Trophoblast cell (in vitro differentiated cells and primary cell): Measurements from ENCODE around the gene RAI1.

Experiments
- DNase-seq, 2 donors: peaks; one replicate each; pipeline ENCODE4 v3.0.0-alpha.2; 2016
- H2AFZ ChIP-seq: 2 replicates; pipeline ENCODE4 v1.6.1; 2013; ENCODE audit warnings: low read length, moderate library complexity, mild to moderate bottlenecking; ENCODE audit not compliant: insufficient read depth, poor library complexity
- H2AK5ac ChIP-seq: 2 replicates; pipeline ENCODE4 v1.6.1; 2013; ENCODE audit warnings: mild to moderate bottlenecking, low read length
- H2BK120ac ChIP-seq: 2 replicates; pipeline ENCODE4 v1.6.1; 2013; ENCODE audit warnings: low read length, mild to moderate bottlenecking, moderate library complexity; ENCODE audit not compliant: insufficient read depth, poor library complexity
- H2BK12ac ChIP-seq: 2 replicates; pipeline ENCODE4 v1.6.1; 2013; ENCODE audit warnings: mild to moderate bottlenecking, low read length, moderate library complexity
- H2BK5ac ChIP-seq: 2 replicates; pipeline ENCODE4 v1.6.1; 2013; ENCODE audit warnings: low read length, low read depth, moderate library complexity, mild to moderate bottlenecking; ENCODE audit not compliant: poor library complexity
- H3K14ac ChIP-seq: 2 replicates; pipeline ENCODE4 v1.6.1; 2013; ENCODE audit warnings: mild to moderate bottlenecking, low read length
- H3K18ac ChIP-seq: 2 replicates; pipeline ENCODE4 v1.6.1; 2013; ENCODE audit warnings: mild to moderate bottlenecking, low read length
- H3K23ac ChIP-seq: 2 replicates; pipeline ENCODE4 v1.6.1; 2013; ENCODE audit warnings: low read length
- H3K27ac ChIP-seq: 2 replicates; pipeline ENCODE4 v1.5.1; 2013; ENCODE audit warnings: low read depth, mild to moderate bottlenecking, inconsistent platforms, low read length, moderate library complexity
- H3K27me3 ChIP-seq: 2 replicates; pipeline ENCODE4 v1.6.1; 2013; ENCODE audit warnings: inconsistent platforms, mild to moderate bottlenecking, low read length, moderate library complexity; ENCODE audit not compliant: insufficient read depth
- H3K36me3 ChIP-seq, 2 experiments: 1 replicate in 1 of 2; 2 replicates in 1 of 2; pipeline ENCODE4 v1.6.1; 2013; ENCODE audit warnings: low read length in 2 of 2, mild to moderate bottlenecking in 2 of 2, moderate library complexity in 1 of 2; ENCODE audit not compliant: insufficient read depth in 2 of 2, control insufficient read depth in 1 of 2
- H3K4ac ChIP-seq: 2 replicates; pipeline ENCODE4 v1.6.1; 2013; ENCODE audit warnings: low read depth, mild to moderate bottlenecking, low read length, moderate library complexity
- H3K4me1 ChIP-seq, 2 experiments: 1 replicate in 1 of 2; 2 replicates in 1 of 2; pipeline ENCODE4 v1.6.1; 2013; ENCODE audit warnings: low read length in 2 of 2, mild to moderate bottlenecking in 2 of 2, moderate library complexity in 1 of 2; ENCODE audit not compliant: insufficient read depth in 2 of 2, control insufficient read depth in 1 of 2
- H3K4me2 ChIP-seq: 2 replicates; pipeline ENCODE4 v1.6.1; 2013; ENCODE audit warnings: inconsistent platforms, mild to moderate bottlenecking, low read length, moderate library complexity
- H3K4me3 ChIP-seq: 2 replicates; pipeline ENCODE4 v1.5.1; 2013; ENCODE audit warnings: mild to moderate bottlenecking, low read depth, low read length, inconsistent platforms
- H3K79me1 ChIP-seq: one replicate; pipeline ENCODE4 v1.6.1; 2013; ENCODE audit warnings: low read length
- H3K79me2 ChIP-seq: 2 replicates; pipeline ENCODE4 v1.6.1; 2013; ENCODE audit warnings: low read length, mild to moderate bottlenecking; ENCODE audit not compliant: control insufficient read depth, insufficient read depth, poor library complexity
- H3K9ac ChIP-seq: 2 replicates; pipeline ENCODE4 v1.6.1; 2013; ENCODE audit warnings: mild to moderate bottlenecking, low read length
- H3K9me3 ChIP-seq: 2 replicates; pipeline ENCODE4 v1.6.1; 2013; ENCODE audit warnings: low read depth, mild to moderate bottlenecking, control low read depth, inconsistent platforms, low read length; ENCODE audit not compliant: insufficient read depth
- H4K12ac ChIP-seq: 2 replicates; pipeline ENCODE4 v1.6.1; 2013; ENCODE audit warnings: low read depth, mild to moderate bottlenecking, low read length, moderate library complexity
- H4K8ac ChIP-seq: 2 replicates; pipeline ENCODE4 v1.6.1; 2013; ENCODE audit warnings: low read depth, mild to moderate bottlenecking, low read length, moderate library complexity
- H4K91ac ChIP-seq: one replicate; pipeline ENCODE4 v1.6.1; 2013; ENCODE audit warnings: low read depth, mild to moderate bottlenecking, low read length, moderate library complexity
- WGBS: extraction: QIAGEN DNeasy Blood & Tissue Kit; methylation state at CpG from one replicate; pipeline ENCODE4 v1.1.7; 2013; ENCODE audit warnings: missing lambda C conversion rate; ENCODE audit not compliant: insufficient read length, insufficient coverage; ENCODE audit errors: extremely low coverage; 5-methylcytosine and 5-hydroxymethylcytosine counted together

RAI1 gene

DNA sequence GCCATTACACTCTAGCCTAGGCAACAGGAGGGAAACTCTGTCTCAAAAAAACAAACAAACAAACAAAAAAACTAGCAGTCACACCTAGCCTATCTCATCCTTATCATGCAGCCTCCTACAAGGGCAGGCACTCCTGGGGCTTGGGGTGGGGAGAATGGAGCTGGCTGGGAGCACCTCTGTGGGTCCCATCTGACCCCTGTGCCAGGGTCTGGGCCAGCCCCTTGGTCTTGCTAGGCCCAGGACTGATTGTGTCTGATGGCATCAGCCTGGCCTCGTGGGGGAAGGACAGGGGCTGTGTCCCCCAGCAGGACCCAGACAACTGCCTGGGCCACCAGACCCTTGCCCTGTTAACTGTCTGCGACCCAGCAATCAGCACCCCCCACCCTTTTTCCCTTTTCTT, 105.7 kb downstream of the RAI1 start:
- Histone ChIP-seq H3K36me3 (no peaks in the 10 kb centered on the region), H3K18ac (no peak overlapping the region), H2BK12ac (no peak overlapping the region), H3K27me3 (no peaks in the 10 kb centered on the region), H3K14ac (no peak overlapping the region), H2AFZ (no peak overlapping the region), H3K79me2 (peaks cover 4% of the 10 kb centered on the region), H2BK120ac (no peak overlapping the region), H3K23ac (no peak overlapping the region), H3K9ac (no peak overlapping the region), H3K79me1 (peaks cover 12% of the 10 kb centered on the region), H3K4me1 (peaks cover 26 to 27% of the 10 kb centered on the region in 2 experiments), H3K27ac (no peak overlapping the region), H3K4ac (no peak overlapping the region), H2AK5ac (no peak overlapping the region), H2BK5ac (no peak overlapping the region), H4K12ac (no peak overlapping the region), H4K8ac (no peak overlapping the region), H3K4me2 (no peak overlapping the region), H3K4me3 (no peak overlapping the region), H3K9me3 (peaks cover 2% of the 10 kb centered on the region), H4K91ac (no peak overlapping the region)
- WGBS: no CpG with 5 or more reads among the region's 2 CpGs
- no peak for DNase-seq

DNA sequence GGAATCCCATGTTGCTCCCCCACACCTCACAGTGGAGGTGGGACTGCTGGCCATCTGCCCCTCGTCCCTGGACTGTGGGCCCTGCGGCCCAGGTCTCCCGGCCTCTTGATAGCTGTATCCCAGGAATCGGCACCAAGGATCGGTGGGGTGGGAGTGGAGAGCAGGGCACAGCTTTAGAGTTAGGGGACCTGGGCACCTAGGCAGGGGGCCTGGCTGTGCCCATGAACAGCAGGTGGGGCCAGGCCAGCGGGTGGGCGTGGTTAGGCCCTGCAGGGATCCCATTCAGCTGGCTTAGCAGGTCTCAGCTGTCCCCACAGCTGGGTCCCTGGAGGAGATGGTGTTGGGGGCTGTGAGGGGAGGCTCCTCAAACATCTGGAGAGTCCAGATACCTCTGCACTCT, 106.3 kb downstream of the RAI1 start:
- WGBS: no CpG with 5 or more reads among the region's 7 CpGs
- no peak overlapping the region for H3K14ac ChIP-seq
- no peaks in the 10 kb centered on the region for H3K27me3 ChIP-seq
- no peak overlapping the region for H3K9ac ChIP-seq
- H3K23ac ChIP-seq: no peak overlapping the region
- H3K4ac ChIP-seq: no peak overlapping the region
- no peak overlapping the region for H4K91ac ChIP-seq
- no peak overlapping the region for H4K8ac ChIP-seq
- H2BK120ac ChIP-seq: no peak overlapping the region
- no peak overlapping the region for H3K18ac ChIP-seq
- no peak overlapping the region for H2AK5ac ChIP-seq
- H4K12ac ChIP-seq: no peak overlapping the region
- no peaks in the 10 kb centered on the region for H3K36me3 ChIP-seq
- no peak overlapping the region for H3K27ac ChIP-seq
- no peak overlapping the region for H3K4me3 ChIP-seq
- peaks cover 2% of the 10 kb centered on the region for H3K79me2 ChIP-seq
- no peak overlapping the region for H2AFZ ChIP-seq
- no peak for DNase-seq
- no peak overlapping the region for H2BK5ac ChIP-seq
- H3K4me1 ChIP-seq: peaks cover 29 to 30% of the 10 kb centered on the region in 2 experiments
- peaks cover 2% of the 10 kb centered on the region for H3K9me3 ChIP-seq
- H3K79me1 ChIP-seq: peaks cover 8% of the 10 kb centered on the region
- no peak overlapping the region for H2BK12ac ChIP-seq
- no peak overlapping the region for H3K4me2 ChIP-seq

DNA sequence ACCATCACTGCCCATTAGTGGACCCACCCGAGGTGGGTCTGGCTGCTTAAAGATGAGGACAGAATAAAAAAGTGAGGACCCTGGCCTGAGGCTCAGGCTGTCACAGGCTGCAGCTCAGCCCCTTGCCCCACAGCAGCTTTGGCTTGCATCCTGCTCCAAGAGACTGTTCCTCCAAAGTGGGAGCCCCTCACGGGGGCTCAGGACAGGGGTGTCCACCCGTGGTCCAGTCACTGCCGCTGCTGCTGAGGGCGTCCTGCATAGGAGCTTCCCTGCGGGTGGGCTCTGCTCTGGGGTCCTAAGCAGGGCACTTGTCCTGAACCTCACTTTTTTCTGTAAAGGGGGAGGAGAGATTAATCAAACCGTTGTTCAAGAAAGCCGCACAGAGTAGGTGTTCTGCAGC, 107.7 kb downstream of the RAI1 start:
- DNase-seq: no peak
- H3K14ac ChIP-seq: no peak overlapping the region
- H2BK5ac ChIP-seq: no peak overlapping the region
- H3K9me3 ChIP-seq: peaks cover 2% of the 10 kb centered on the region
- whole genome bisulfite sequencing: no CpG with 5 or more reads among the region's 8 CpGs
- no peak overlapping the region for H3K9ac ChIP-seq
- H4K91ac ChIP-seq: no peak overlapping the region
- no peak overlapping the region for H4K12ac ChIP-seq
- no peak overlapping the region for H2BK12ac ChIP-seq
- H3K27ac ChIP-seq: no peak overlapping the region
- H3K4me3 ChIP-seq: no peak overlapping the region
- H2BK120ac ChIP-seq: no peak overlapping the region
- no peak overlapping the region for H2AK5ac ChIP-seq
- H3K4ac ChIP-seq: no peak overlapping the region
- no peaks in the 10 kb centered on the region for H3K79me1 ChIP-seq
- H4K8ac ChIP-seq: no peak overlapping the region
- peaks cover 24 to 30% of the 10 kb centered on the region in 2 experiments for H3K4me1 ChIP-seq
- H3K27me3 ChIP-seq: no peaks in the 10 kb centered on the region
- no peak overlapping the region for H3K18ac ChIP-seq
- no peaks in the 10 kb centered on the region for H3K79me2 ChIP-seq
- H3K23ac ChIP-seq: no peak overlapping the region
- peaks cover 11 to 12% of the 10 kb centered on the region in 2 experiments for H3K36me3 ChIP-seq
- no peak overlapping the region for H2AFZ ChIP-seq
- H3K4me2 ChIP-seq: no peak overlapping the region

DNA sequence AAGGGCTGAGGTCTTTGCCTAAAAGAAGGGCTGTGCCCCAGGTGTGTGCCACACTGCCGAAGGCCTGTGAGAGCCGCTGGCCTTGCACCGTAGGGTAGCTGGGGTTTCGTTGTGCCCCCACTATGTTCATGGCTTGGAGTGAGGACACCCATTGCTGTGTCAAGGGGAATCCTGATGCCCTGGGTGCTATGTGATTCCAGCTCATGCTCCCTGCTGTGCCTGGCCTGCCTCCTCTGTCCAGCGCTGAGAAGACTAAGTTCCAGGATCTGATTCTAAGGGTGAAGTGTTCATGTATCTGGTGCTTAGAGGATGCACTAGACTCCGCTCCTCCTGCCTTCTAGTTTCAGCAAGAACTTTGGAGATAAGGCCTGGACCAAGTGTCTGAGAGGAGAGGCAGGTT, 108.2 kb downstream of the RAI1 start:
- H2AK5ac ChIP-seq: no peak overlapping the region
- no peaks in the 10 kb centered on the region for H3K79me2 ChIP-seq
- no peak for DNase-seq
- H3K4me2 ChIP-seq: no peak overlapping the region
- no peaks in the 10 kb centered on the region for H3K27me3 ChIP-seq
- H3K79me1 ChIP-seq: no peaks in the 10 kb centered on the region
- H3K14ac ChIP-seq: no peak overlapping the region
- no peak overlapping the region for H3K4me3 ChIP-seq
- H3K4ac ChIP-seq: no peak overlapping the region
- H3K9me3 ChIP-seq: peaks cover 2% of the 10 kb centered on the region
- peaks cover 20 to 25% of the 10 kb centered on the region in 2 experiments for H3K4me1 ChIP-seq
- H3K9ac ChIP-seq: no peak overlapping the region
- H3K18ac ChIP-seq: no peak overlapping the region
- H3K27ac ChIP-seq: no peak overlapping the region
- H3K36me3 ChIP-seq: peaks cover 16% of the 10 kb centered on the region in 2 experiments
- H2BK120ac ChIP-seq: no peak overlapping the region
- H3K23ac ChIP-seq: no peak overlapping the region
- no peak overlapping the region for H2BK5ac ChIP-seq
- no peak overlapping the region for H2BK12ac ChIP-seq
- H4K91ac ChIP-seq: no peak overlapping the region
- H4K8ac ChIP-seq: no peak overlapping the region
- H2AFZ ChIP-seq: no peak overlapping the region
- H4K12ac ChIP-seq: no peak overlapping the region
- WGBS: no CpG with 5 or more reads among the region's 6 CpGs
